Stimulated activated CD4-positive, alpha-beta T cell treated with anti-CD3 and anti-CD28 coated beads, Interleukin-15, amount 100 ng/mL, for 24 hours (primary cell): ENCODE results near the gene CHD5.
"Not testable (repeated sequence)": the region's sequence is repeated elsewhere in the genome, so short reads cannot be mapped to it uniquely, and the experiment has no call there.

Experiments
- DNase-seq: peaks from one replicate; pipeline ENCODE4 v3.0.0-alpha.2; 2020

CHD5 gene

DNA sequence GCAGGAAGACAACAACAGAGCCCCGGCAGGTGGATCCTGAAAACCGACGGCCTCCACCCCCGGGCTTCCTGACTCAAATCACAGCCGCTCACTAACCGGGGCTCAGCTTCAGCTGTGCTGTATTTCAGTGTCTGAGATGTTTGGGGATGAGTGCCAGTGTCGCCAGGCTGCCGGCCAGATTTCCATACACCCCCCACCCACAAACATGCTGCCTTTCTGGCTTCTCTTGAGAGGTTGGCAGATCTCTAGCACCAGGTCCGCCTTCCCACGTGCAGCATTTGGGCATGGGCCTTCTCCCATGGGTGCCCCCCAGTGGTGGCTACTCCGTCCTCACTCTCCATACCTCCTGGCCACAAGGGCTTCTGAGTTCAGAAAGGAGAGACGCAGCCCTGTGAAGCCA, 99.7 kb downstream of the CHD5 start:
- no peak for DNase-seq

- no peak for DNase-seq
These were observed 102.2 kb downstream of the CHD5 start for GRCh38 chr1:6077919-6078318.

DNA sequence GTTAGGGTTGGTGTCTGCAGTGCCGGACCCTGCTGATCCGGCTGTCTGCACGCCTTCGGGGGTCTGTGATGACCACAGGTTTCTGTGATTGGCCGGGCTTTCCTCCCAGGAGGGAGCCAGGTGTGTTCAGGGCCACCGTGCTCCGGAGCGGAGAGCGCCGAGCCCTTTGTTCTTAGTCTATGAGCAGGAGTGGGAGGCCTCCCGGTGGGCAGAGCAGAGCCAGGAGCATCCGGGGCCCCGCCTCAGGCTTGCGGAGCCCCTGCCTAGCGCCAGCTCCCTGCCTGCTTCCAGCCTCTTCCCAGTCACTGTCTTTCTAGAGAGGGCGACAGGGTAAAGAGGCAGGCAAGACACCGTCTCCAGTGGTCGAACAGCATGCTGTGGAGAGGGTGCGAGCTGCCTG, 102.6 kb downstream of the CHD5 start:
- DNase-seq: no peak

GRCh38 chr1:6077061-6077460, 103.1 kb downstream of the CHD5 start:
- not testable (repeated sequence) for DNase-seq

GRCh38 chr1:6075748-6076147, 104.4 kb downstream of the CHD5 start:
- DNase-seq: no peak

- no peak for DNase-seq
These were observed 105.8 kb downstream of the CHD5 start for GRCh38 chr1:6074192-6074901.

DNA sequence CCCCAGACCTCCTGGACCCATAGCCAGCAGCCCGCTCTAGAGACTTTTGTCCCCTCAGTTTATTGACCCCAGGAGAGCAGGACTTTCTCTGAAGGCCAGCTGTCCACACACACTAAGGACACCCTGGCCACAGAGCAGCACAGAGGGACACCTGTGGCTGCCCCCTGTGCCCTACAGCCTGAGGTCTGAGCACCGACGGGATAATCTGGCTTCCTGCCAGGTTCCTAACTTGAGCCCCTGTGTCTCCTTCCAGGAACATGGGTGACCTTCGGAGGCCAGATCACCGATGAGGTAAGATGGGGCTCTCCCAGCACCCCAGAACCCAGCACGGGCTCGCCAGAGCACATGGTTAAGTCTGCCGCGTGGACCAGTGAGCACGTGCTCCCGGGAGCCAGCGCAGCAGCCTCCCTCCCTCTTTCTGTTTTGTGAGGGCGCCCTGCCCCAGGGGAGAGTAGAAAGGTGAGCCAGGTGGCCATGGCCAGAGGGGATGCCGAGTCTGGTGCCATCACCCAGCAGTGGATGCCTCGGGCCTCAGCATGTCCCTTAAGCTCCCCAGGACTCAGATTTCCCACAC, 106.6 kb downstream of the CHD5 start:
- DNase-seq: no peak

GRCh38 chr1:6072774-6073479, 107.2 kb downstream of the CHD5 start:
- DNase-seq: no peak

- no peak for DNase-seq
These were observed 108.9 kb downstream of the CHD5 start for GRCh38 chr1:6071219-6071618.

DNA sequence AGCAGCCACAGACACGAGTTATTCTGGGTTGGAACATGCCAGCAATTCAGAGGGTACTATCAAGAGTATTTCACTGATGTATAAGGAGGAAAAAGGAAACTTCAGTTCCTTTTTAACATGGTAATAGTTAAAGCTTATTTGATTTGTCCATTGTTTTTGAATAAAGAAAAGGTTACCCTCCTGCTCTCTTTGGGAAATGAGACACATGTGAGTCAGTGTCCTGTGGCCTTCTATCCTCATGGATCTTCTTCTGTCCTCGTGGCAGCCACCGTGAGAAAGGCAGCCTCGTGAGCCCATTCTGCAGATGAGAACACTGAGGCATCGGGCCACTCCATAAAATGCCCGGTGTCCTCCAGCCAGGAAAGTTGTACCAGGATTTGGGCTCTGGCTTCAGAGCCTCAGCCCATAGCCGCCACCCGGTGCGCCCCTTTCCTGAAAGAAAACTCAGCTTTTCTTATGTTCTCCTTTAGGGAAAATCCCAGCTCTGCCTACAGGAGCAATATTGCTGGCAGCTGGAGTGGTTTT, 109.6 kb downstream of the CHD5 start:
- DNase-seq: no peak

DNA sequence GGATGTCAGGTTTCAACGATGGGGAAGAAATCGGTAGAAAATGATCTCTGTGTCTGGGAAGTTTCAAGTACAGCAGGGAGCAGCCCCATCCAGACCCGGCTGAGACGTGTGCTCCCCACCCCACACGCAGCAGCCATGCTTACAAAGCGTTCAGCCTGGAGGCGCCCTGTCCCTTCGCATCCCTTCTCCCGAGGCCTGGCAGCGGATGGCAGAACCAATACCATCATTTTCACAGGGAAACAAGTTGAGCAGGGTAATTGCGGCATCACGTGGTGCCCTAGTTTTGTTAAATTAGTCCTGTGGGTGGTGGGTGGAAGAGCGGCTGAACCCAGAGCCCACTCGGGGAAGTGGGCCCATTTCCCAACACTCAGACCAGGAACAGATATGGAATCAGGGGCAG, 110.5 kb downstream of the CHD5 start:
- no peak for DNase-seq

- no peak for DNase-seq
These were observed 111.2 kb downstream of the CHD5 start for GRCh38 chr1:6068932-6069331.

DNA sequence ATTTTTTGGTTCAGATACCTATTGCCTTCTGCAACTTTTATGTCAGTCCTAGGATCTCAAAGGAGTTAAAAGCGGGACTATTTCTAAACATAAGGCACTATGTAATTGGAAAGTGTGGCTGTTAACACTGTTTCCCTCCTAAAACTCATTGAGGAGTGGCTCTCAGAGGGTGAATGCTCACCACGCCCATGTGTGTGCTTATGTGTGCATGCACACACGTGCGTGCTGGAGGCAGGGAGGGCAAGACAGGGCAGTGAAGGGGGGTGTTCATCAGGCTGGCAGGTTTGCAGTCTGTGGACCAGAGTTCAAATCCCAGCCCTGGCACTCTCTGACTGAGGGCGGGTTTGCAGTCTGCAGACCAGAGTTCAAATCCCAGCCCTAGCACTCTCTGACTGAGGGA, 112.0 kb downstream of the CHD5 start:
- no peak for DNase-seq

GRCh38 chr1:6066680-6067079, 113.4 kb downstream of the CHD5 start:
- no peak for DNase-seq

- DNase-seq: no peak
These were observed 114.8 kb downstream of the CHD5 start for GRCh38 chr1:6065093-6065858.

DNA sequence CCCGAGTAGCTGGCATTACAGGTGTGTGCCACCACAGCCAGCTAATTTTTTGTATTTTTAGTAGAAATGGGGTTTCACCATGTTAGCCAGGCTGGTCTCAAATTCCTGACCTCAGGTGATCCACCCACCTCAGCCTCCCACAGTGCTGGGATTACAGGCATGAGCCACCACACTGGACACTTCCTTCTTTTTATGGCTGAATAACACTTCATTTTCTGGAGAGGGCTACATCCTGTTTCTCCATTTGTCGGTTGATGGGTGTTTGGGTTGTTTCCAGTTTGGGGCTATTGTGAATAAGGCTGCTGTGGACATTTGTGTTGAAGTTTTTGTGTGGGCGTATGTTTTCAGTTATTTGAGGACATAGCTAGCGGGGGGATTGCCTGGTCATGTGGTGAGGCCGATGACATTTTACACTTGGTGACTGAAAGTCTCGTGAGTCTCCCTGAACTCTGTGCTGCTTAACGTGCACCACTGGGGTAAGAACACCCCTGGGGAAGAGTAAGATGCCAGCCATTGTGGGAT, 116.5 kb downstream of the CHD5 start:
- DNase-seq: not testable (repeated sequence)

DNA sequence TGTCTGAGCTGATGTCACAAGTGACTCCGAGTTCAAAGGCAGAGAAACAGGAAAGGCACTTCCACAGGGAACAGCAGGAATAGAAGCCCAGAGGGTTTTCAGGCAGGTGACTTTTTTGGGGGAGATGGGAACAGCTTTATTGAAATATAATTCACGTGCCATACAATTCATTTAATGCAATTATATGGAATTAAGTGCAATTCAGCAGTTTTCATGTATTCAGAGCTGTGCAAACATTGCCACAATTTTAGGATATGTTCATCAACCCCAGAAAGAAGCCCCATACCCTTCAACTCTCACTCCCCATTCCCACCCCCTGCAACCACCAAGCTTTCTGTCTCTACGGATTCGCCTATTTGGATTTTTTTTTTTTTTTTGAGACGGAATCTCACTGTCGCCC, 117.5 kb downstream of the CHD5 start:
- DNase-seq: no peak

DNA sequence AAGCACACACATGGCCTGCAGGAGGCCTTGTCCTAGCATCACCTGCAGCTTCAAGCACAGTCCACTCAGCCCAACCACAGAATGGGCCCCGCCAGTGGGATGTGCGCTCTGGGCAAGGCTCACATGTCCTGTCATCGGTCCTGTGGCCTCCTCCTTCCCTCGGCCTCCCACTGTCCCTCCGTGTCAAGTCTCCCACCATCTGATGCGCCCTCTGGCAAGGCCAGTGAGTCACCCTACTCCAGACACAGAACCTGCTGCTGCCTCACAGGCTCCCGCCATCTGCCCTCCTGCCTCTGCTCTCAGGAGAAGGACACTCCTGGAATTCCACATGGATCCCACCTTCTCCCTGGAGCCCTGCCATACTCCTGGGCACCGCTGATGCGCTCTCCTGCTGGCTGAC, 120.3 kb downstream of the CHD5 start:
- DNase-seq: no peak

GRCh38 chr1:6057170-6057845, 122.8 kb downstream of the CHD5 start:
- no peak for DNase-seq

DNA sequence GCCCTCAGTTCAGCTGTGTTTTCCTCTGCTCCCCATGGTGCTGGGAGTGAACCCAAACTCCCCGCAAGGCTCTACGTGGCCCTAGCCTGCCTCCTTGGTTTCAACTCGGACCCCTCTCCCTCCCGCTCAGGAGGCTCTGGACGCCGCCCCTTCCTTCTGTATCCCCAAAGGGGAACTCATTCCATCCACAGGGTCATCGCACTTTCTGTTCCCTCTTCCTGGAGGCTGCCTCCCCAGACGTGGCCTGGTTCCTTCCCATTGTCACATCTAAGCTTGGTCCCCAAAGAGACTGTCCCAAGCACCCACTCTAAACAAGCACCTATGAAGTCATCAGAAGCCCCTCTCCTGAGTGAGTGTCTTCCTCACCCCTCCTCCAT, 123.6 kb downstream of the CHD5 start:
- DNase-seq: no peak

- no peak for DNase-seq
These were observed 125.5 kb downstream of the CHD5 start for GRCh38 chr1:6054596-6054995.

GRCh38 chr1:6053206-6053546, 126.9 kb downstream of the CHD5 start:
- no peak for DNase-seq
